ENCODE data around the gene VAMP5.

DNA sequence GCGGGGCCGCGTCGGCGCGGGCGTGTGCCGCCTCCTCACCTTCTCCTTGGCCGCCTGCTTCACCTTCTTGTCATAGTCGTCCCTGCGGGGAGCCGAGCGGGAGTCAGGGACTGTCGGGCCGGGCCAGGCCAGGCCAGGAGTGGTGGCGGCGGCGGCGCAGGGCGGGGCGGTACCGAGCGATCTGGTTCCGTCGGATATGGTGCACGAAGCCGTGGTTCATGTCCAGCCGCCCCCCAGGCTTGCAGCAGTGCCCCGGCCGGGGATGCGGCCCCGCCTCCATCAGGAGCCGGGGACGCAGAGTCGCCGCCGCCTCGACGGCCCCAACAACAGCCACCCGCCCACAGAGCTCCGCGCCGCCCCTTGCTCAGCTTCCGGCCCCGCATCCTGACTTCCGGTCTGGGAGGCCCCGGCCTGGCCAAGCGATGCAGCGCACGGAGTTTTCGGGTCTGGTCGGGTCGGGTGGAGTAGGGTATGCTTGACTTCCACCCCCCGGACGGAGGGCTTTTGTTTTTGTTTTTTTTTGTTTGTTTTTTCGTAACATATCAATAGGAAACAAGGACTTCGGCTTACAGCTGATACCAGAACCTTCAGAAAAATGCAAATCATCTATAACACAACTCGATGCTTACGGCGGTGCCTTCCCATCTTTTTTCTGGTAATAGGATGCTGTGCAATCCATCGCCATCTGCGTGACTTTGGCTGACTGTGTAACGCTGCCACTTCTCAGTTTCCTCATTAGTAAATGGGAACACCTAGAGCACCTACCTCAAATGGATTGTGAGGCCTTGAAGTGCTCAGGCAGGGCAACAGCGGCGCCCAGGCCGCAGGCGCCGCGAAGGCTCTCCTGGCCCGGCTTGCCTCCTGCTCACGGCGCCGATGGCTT is 27.7 kb downstream of the VAMP5 start, which contains the start of gene C2orf68:
- TF ChIP-seq, protein P1, sequence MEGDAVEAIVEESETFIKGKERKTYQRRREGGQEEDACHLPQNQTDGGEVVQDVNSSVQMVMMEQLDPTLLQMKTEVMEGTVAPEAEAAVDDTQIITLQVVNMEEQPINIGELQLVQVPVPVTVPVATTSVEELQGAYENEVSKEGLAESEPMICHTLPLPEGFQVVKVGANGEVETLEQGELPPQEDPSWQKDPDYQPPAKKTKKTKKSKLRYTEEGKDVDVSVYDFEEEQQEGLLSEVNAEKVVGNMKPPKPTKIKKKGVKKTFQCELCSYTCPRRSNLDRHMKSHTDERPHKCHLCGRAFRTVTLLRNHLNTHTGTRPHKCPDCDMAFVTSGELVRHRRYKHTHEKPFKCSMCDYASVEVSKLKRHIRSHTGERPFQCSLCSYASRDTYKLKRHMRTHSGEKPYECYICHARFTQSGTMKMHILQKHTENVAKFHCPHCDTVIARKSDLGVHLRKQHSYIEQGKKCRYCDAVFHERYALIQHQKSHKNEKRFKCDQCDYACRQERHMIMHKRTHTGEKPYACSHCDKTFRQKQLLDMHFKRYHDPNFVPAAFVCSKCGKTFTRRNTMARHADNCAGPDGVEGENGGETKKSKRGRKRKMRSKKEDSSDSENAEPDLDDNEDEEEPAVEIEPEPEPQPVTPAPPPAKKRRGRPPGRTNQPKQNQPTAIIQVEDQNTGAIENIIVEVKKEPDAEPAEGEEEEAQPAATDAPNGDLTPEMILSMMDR (IDR thresholded peaks at IDR 0.05): no peak
- peak; percentile 50 to 79 (median 70) for TF ChIP-seq POLR2A (IDR thresholded peaks at IDR 0.05)
